Right renal cortex interstitium (tissue), 3 donors: Measurements from ENCODE around the gene TMEM92. TPM values are rescaled to one million over a fixed set of nuclear protein-coding genes. Genes with fewer than 3 reads are reported as not detected.
"Not testable (repeated sequence)": the region's sequence is repeated elsewhere in the genome, so short reads cannot be mapped to it uniquely, and the experiment has no call there.

Experiments used
- DNase-seq, 3 donors: peaks; one replicate each; pipeline ENCODE4 v3.0.0-alpha.2; 2013; ENCODE audit warnings: low read depth in 3 of 3, low spot score in 2 of 3
- polyA plus RNA-seq, 3 donors: library from polyadenylated mRNA; unstranded; fragments of 120-200 nt; gene quantifications; one replicate each; pipeline ENCODE4 v1.2.1, GENCODE V29; 2013; ENCODE audit not compliant: insufficient read length in 3 of 3

Gene TMEM92
- polyA plus RNA-seq, 3 donors: 1.6 to 2.8 (median 1.9) TPM

GRCh38 chr17:50292465-50292864, 18.2 kb downstream of the TMEM92 start:
- no peak for DNase-seq

- no peak for DNase-seq
These were observed 20.8 kb downstream of the TMEM92 start for GRCh38 chr17:50295021-50295420.

- peak in 1 of 3 donors; percentile 52 for DNase-seq
These were observed 23.2 kb downstream of the TMEM92 start for GRCh38 chr17:50297407-50297865.

DNA sequence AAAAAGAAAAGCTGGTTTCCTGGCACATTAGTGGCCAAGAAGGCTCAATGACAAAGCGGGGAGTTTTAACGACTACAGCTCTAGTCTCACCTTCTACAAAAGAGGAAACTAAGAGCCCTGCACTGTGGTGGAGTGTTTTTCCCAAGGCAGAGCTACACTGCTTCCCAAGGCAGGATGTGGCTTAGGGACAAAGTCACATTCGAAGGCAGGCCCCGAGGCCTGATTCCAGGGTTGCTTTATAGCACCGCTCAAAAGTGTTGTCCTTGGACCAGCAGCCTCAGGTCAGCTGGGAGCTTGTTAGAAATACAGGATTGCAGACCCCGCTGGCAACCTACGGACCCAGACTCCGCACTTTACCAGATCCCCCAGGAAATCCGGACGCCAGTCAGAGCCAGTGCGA, 23.8 kb downstream of the TMEM92 start:
- no peak for DNase-seq

DNA sequence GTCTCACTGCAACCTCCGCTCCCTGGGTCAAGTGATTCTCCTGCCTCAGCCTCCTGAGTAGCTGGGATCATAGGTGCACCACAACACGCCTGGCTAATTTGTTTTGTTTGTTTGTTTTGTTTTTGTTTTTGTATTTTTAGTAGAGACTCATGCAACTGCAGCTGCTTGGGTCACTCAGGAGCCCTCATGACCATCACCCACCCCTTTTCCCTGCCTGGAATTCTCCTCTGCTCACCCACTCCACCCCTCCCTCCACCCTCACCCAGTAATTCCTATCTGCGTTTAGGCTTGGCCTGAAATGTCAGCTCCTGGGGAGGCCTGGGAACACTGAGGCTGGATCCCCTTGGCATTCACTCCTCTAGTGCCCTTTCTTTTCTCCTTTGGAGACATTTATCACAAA, 25.5 kb downstream of the TMEM92 start:
- no peak for DNase-seq

DNA sequence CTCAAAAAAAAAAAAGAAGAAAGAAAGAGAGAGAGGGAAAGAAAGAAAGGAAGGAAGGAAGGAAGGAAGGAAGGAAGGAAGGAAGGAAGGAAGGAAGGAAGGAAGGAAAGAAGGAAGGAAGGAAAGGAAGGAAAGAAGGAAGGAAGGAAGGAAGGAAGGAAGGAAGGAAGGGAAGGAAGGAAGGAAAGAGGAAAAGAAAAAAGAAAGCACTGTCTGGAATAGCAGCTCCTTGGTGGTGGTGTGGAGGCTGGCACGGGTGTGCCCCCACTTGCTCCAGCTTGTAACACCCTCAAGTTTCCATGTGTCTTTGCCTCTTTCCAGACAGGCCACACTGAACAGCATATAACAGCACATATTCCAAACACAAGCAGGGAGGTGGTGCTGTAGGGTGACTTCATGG, 26.6 kb downstream of the TMEM92 start:
- DNase-seq: not testable (repeated sequence)

DNA sequence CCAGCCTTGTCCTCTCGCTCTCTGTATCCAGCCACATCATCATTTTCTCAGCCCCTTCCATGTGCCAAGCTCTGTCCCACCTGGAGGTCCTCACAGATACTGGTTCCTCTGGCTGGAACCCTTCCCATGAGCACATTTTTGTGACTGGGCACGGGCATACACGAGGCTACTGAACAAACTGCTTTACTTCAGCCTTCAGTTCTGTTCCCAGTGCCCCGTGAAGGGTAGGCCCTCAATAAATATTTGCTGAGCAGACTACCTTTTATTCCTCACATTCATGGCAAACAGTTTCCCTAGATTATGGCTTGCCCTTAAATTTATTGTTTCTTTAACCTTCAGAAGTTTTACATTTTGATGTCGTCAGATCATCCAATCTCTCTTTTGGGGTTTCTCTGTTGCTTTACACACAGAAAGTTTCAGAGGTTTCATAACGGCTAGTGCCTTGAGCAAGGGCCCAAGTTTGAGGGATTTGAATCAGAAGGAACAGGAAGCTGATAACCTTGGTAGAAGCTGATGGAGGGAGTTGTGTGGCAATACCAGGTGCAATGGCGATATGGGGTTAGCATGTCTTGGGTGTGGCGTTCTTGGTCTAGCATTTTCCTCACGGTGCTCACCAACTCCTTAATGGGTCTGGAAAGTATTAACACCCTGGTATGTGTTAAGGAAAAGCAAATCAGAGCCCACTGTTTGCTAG, 27.8 kb downstream of the TMEM92 start:
- no peak for DNase-seq

GRCh38 chr17:50303051-50303450, 28.8 kb downstream of the TMEM92 start:
- no peak for DNase-seq

DNA sequence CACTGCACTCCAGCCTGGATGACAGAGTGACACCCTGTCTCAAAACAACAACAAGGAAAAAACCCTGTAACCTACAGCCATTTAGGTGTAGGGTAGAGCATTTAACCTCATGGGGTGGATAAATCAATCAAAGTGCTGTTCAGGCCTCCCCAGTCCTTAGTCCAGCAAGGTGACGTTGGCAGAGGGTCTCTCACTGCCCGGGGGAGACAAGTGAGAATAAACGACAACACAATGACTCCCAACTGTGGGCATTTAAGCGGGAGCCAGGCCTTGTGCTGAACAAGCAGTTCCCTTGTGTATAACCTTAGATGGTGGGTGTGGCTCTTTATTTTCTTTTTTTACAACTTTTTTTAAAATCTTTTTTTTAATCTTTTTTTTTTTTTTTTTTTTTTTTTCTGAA, 29.3 kb downstream of the TMEM92 start:
- no peak for DNase-seq

DNA sequence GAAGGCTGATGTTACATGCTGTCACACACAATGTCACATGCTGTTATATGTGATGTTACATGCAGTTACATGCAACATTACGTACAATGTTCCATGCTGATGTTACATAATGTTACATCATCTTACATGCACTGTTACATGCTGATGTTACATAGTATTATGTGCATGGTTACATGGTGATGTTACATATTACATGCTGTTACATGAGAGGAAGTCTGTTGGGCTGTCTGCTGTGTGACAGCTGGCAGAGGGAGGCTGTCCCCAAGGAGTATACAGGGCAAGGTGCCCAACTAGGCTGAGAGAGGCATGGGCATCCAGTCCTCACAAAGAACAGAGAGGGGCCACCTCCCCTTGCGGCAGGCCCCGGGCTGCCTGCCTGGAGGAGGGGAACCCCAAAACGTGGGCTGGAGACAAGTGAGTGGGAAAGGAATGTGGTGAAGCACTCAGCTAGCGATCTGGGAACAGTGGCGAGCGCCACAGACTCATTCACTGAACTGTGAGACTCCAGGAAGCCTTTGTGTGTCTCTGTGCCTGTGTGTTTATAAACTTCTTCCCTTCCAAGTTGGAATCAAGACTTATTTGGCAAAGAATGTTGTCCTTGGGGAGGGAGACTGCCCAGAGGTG, 30.6 kb downstream of the TMEM92 start:
- no peak for DNase-seq

- no peak for DNase-seq
These were observed 33.4 kb downstream of the TMEM92 start for GRCh38 chr17:50307654-50308053.

DNA sequence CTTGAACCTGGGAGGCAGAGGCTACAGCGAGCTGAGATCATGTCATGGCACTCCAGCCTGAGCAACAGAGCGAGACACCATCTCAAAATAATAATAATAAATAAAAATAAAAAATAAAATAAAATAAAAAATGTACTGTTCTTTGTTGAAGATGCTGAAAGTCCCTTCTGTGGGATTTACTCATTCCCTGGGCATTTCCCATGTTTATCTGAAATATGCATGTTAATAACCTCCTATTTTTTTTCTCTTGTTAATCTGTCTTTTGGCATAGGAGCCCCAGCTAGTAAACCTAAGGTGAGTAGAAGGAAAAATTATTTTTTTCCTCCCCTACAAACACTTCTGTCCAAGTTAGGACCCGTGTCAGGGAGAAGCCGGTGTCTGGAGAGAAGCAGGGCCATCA, 34.4 kb downstream of the TMEM92 start:
- DNase-seq: no peak

- no peak for DNase-seq
These were observed 36.3 kb downstream of the TMEM92 start for GRCh38 chr17:50310455-50311111.

DNA sequence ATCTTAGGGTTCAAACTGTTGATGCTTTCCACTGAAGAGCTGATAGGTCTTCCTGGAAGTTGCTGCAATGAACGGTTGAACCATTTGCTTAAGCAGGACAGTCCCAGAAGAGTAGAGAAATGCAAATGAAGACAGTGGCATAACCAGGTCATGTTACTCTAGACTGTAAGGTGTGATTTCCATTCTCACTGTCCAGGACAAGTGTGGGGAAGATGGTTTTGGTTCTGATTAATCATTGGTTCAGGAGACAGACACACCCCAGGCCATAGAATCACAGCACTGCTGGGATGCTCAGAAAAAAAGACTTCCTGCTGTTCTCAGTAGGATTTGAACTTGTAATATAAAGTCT, 36.8 kb downstream of the TMEM92 start:
- no peak for DNase-seq

DNA sequence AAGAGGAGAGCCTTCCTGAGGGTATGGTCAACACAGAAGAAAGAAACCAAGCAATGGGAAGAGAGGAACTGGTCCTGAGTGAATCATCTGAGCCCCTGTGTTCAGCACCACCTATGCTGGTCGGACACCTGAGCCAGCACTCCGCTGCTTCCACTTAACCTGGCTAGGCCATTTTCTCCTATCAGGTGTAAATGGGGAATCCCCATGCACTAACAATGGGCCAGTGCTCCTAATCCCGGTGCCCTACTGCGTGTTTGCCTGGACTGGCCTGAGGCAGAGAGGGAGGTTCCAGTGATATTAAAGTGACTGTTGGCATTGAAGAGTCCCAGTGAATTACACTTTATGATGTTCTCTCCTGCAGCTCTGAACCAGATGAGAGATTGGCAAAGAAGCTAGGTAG, 37.2 kb downstream of the TMEM92 start:
- DNase-seq: no peak

DNA sequence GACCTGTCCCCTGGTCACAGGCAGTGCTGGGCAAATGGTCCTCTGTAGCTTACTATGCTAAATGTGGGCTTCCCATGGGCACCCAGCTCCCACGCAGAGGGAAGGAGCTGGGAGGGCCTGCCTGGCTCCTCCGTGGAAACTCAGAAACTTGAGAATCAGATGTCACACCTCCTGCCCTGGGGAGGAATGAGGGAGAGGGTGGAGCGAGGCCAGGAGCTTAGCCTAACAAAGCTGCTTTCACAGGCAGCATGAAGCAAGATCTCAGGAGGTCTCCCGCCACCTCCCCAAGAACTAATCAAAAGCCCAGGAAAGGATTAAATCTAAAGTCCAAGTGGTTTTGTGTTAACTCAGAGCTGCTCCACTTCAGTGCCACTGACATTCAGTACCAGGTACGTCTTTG, 38.0 kb downstream of the TMEM92 start:
- DNase-seq: peak in 1 of 3 donors; percentile 41

GRCh38 chr17:50314456-50315011, 40.3 kb downstream of the TMEM92 start:
- DNase-seq: no peak

DNA sequence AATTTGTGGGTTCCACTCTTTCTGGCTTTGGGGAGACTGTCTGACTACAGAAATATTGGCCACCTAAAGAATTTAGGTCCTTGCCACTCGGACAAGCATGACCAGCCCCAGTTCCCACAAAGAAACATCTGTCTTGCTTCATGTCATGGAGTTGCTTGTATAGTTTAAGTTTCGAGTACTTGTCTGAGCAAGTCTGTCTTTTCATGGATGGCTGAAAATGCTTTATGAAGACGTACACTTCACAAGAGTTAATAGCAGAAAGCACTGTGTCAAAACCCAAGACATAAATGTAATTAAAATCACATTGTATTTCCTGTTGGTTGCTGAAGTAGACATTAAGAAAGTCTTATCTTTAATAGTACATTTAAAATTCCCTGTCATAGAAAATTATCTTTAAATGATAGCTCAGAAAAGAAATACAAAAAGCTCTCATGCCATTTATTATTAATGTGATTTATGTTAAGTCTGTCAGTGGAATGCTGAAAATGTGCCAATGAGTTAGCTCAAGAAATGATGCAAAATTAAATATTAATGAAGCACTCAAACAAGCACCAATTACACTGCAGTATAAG, 41.8 kb downstream of the TMEM92 start:
- DNase-seq: no peak

DNA sequence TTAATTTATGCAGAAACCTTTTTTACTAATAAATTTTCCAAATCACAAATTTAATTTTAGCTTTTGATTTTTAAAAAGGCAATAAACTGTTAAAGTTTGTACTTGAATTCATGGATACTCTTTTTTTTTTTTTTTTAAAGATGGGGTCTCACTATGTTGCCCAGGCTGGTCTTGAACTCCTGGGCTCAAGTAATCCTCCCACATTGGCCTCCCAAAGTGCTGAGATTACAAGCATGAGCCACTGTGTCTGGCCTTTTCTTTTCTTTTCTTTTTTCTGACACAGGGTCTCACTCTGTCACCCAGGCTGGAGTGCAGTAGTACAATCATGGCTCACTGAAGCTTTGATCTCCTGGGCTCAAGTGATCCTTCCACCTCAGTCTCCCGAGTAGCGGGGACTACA, 42.4 kb downstream of the TMEM92 start:
- not testable (repeated sequence) for DNase-seq

DNA sequence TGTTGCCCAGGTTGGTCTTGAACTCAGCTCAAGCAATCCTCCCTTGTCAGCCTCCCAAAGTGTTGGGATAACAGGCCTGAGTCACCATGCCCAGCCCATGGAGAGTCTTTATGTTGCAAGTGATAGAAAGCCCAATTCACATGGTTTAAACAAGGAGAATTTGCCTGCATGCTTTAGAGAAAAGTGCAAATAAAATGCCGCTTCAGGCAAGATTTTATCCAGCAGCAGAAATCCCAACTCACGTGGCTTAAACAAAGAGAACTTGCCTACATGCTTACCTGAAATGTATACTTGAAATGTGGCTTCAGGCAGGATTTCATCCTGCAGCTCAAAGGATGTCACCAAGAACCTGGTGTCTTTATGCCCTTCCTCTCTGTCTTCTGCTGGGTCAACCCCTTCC, 42.9 kb downstream of the TMEM92 start:
- no peak for DNase-seq

DNA sequence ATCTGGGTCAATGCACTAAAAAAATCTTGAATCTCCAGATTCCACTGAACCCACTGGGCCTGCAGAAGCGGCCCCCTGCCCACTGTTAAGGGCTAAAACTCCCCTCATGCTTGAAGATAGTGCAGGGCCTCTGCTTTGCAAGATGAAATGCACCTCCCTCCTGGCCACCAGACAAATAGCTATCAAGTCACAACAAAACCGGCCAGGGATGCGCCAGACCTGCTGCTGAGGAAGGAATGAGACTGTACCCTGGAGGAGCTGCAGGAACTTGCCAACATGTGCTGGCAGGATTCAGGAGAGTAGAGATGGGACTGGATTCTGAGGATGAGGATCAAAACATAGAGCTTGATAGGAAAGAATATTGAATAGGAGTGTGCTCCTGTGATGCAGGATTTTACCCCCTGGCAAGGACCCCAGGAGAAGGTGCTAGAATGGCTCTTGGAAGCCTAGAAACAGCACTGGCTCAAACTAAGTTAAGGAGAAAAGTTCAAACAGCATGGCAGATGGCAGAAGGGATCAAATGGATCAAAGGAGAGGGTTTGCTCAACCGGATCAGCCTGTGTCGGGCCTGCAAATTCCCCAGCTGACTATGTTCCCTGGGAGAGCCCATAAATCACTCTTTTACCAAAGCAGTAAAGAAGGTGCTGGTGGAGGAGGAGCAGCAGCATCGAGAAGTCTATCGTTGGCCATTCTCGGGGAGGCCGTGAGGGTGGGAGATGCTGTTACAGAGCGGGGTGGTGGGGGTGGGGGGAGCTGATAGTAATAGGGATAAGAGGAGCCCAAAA, 44.4 kb downstream of the TMEM92 start:
- peak; percentile 56 to 79 (median 71) for DNase-seq
